Effector memory CD4-positive, alpha-beta T cell (primary cell): ENCODE results near the gene CEP19.
"Not testable (repeated sequence)": the region's sequence is repeated elsewhere in the genome, so short reads cannot be mapped to it uniquely, and the experiment has no call there.

Source experiments
- DNase-seq, 3 donors: peaks; one replicate each; pipeline ENCODE4 v3.0.0-alpha.2; 2020
- H3K27ac ChIP-seq: 2 replicates; pipeline ENCODE4 v1.7.0; 2013; ENCODE audit warnings: mild to moderate bottlenecking, low read length, moderate library complexity; ENCODE audit not compliant: insufficient read depth, poor library complexity, severe bottlenecking
- H3K27me3 ChIP-seq: replicated peaks from 2 replicates; pipeline ENCODE4 v1.7.0; 2013; ENCODE audit warnings: mild to moderate bottlenecking, low read length; ENCODE audit not compliant: insufficient read depth, control insufficient read depth, poor library complexity, severe bottlenecking
- H3K36me3 ChIP-seq: 2 replicates; pipeline ENCODE4 v1.7.0; 2013; ENCODE audit warnings: mild to moderate bottlenecking, low read length, moderate library complexity; ENCODE audit not compliant: control insufficient read depth, insufficient read depth
- H3K4me1 ChIP-seq: 2 replicates; pipeline ENCODE4 v1.7.0; 2013; ENCODE audit warnings: low read length, mild to moderate bottlenecking; ENCODE audit not compliant: control insufficient read depth, insufficient read depth, poor library complexity, severe bottlenecking
- H3K4me3 ChIP-seq: 2 replicates; pipeline ENCODE4 v1.7.0; 2013; ENCODE audit warnings: low read length, low read depth, mild to moderate bottlenecking; ENCODE audit not compliant: insufficient read depth, poor library complexity, severe bottlenecking
- H3K9me3 ChIP-seq: 2 replicates; pipeline ENCODE4 v1.7.0; 2013; ENCODE audit warnings: mild to moderate bottlenecking, low read length, moderate library complexity; ENCODE audit not compliant: control insufficient read depth
- total RNA-seq, 3 donors: gene quantifications; one replicate each; lab custom pipeline; 2026; lab: John Stamatoyannopoulos, UW

CEP19 gene, protein sequence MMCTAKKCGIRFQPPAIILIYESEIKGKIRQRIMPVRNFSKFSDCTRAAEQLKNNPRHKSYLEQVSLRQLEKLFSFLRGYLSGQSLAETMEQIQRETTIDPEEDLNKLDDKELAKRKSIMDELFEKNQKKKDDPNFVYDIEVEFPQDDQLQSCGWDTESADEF
- total RNA-seq: 3.5 to 6.6 (median 4.1) reads per million in 3 donors

DNA sequence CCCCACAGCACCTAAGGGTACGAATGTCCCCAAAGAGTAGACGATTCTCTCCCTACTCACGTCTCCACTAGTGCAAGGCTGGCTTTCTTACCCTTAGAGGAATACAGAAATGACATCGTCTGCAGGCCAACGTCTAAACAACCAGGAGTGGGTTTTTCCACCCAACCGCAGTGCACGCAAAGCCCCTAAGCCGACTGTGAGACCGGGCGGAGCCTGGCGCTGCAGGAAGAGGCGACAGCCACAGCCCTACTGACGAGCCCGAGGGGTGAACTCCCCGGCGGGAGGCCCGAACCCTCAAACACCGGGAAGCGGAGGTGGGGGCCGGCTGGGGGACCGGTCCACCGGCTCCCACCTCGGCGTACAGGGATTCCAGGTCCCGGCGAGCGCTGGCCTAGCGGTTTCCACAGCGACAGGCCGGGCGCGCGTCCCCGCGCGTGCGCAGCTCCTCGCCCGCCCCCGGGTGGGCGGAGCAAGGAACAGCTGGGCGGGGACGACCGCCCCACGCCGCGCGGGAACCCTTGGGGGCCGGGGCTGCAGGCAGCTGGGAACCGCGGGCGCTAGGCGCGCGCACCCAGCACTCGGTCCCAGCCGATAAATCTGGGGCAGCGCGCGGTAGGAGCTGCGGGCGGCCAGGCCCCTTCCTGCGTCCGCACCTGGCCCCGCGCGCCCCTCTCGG is at the start of gene CEP19, which contains the start of gene PIGX:
CEP19 (minus strand) TSS at position 413 of the 676 bp plus-strand sequence. CDS start 3,593 bp downstream, outside the sequence.
PIGX (plus strand) TSS at position 540 of the 676 bp plus-strand sequence.
- peak; percentile 88 to 95 (median 95) for DNase-seq
- H3K9me3 ChIP-seq: no peaks in the 10 kb centered on the region
- H3K27me3 ChIP-seq: no peaks in the 10 kb centered on the region
- peaks cover 12% of the 10 kb centered on the region for H3K4me1 ChIP-seq
- H3K36me3 ChIP-seq: no peaks in the 10 kb centered on the region
- H3K4me3 ChIP-seq: peak within 1 kb of the TSS; percentile 48
- peak within 1 kb of the TSS; percentile 98 for H3K27ac ChIP-seq

DNA sequence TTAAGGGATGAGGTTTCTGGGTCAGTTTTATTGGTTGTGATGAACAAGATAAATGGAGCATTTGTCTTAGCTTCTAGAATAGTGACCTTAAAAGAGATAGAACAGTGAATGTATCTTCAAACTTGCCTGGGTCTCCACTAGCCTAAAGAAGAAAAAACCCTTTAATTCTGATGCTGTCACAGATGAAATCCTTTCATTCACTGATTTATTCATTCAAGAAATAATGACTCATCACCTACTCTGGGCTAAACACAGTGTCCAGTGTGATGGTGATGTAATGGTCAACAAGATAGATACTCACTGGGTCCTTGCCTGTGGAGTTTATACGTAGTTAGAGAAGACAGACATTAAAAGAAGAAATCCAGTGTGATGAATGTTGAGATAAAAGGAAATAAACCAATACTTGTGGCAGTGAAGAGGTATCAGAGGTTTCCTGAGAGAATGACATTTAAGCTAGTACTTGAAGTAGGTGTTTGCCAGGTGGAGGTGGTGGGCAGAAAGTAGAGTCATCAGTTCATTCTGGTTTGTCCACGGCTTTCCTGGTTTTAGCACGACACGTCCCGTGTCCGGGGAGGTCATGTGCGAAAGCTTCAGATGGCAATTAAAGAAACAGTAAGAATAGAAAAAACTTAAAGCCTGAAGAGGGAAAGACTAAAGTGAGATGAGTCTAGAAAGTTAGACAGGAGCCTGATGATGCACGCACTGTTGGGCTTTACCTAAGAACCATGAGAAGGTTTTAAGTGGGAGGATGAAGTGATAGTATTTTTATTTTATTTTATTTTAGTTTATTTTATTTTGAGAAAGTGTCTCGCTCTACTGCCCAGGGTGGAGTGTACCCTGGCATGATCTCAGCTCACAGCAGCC is 46.1 kb upstream of the CEP19 start:
- Histone ChIP-seq H3K27me3 (no peaks in the 10 kb centered on the region), H3K4me1 (no peaks in the 10 kb centered on the region), H3K9me3 (peaks cover 19% of the 10 kb centered on the region), H3K36me3 (peaks cover 11% of the 10 kb centered on the region), H3K27ac (no peak overlapping the region), H3K4me3 (no peak overlapping the region)
- no peak for DNase-seq

DNA sequence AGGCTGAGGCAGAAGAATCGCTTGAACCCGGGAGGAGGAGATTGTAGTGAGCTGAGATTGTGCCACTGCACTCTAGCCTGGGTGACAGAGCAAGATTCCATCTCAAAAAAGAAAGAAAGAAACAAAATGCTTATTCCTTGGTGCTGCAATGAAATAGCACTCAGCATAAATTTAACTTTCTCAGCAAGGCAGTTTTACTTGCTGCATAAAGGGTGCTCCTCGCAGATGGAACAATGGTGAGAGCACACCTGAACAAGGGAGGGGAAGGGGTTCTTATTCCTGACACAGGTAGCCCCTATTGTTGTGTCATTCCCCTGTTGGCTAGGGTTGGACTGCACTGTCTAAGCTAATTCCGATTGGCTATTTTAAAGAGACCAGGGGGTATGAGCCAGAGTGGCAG is 44.7 kb upstream of the CEP19 start:
- Histone ChIP-seq H3K27ac (no peak overlapping the region), H3K9me3 (peaks cover 19% of the 10 kb centered on the region), H3K4me3 (no peak overlapping the region), H3K27me3 (no peaks in the 10 kb centered on the region), H3K4me1 (no peaks in the 10 kb centered on the region), H3K36me3 (peaks cover 11% of the 10 kb centered on the region)
- no peak for DNase-seq

DNA sequence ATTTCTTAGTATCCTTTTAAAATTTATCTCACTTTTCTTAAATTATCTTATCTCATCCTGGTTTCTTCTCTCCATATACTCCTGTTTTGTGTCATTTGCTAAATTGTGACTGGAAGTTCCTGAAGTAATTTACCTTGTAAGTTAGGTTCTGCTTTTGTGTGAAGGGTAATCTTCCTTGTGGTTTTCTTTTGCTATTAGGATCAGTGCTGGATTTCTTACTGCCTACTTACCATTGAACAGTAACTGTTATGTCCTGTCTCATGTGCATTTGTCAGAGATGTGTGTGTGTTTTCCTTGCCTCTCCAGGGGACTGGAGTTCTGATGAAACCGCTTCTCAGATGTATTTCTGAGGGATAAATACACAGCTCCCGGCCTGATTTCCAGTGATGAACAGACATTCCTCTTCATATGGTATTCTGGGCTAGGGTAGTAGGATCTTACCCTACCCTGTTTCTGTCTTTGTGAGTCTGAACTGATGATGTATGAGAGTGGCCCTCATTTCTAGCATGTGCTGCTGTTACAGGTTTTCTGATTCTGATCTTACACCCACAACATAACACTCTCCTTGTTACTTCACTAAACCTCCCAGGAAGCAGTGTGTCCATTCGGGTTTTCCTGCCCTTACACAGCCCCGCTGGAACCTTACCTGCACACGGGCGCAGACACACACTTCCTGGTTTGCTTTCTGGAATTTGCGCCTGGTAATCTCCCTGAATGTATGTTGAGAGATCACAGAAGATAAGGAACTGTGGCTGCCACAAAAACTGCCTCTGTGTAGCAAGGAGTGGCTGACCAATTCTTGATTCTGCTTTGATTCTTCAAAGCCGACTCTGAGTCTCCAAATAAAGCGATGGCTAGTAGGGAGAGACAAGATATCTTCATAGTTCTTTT is 42.3 kb upstream of the CEP19 start:
- Histone ChIP-seq H3K27ac (no peak overlapping the region), H3K9me3 (peaks cover 19% of the 10 kb centered on the region), H3K4me1 (no peaks in the 10 kb centered on the region), H3K36me3 (peaks cover 11% of the 10 kb centered on the region), H3K4me3 (no peak overlapping the region), H3K27me3 (no peaks in the 10 kb centered on the region)
- no peak for DNase-seq

DNA sequence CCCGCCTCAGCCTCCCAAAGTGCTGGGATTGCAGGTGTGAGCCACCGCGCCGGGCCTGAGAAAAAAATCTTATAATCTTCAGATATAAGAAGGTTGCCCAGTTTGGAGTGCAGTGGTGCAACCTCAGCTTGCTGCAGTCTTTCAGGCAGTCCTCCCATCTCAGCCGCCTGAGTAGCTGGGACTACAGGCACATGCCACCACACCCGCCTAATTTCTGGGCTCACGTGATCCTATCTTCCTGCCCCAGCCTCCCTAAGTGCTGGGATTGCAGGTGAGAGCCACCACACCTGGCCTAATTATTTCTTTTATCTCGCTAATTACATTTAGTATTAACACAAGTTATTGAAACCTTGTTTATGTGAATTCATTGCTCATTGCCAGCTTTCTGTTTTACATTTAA is 41.2 kb upstream of the CEP19 start:
- DNase-seq: no peak
- Histone ChIP-seq H3K27ac (no peak overlapping the region), H3K9me3 (peaks cover 19% of the 10 kb centered on the region), H3K36me3 (peaks cover 14% of the 10 kb centered on the region), H3K4me3 (no peak overlapping the region), H3K27me3 (no peaks in the 10 kb centered on the region), H3K4me1 (no peaks in the 10 kb centered on the region)

DNA sequence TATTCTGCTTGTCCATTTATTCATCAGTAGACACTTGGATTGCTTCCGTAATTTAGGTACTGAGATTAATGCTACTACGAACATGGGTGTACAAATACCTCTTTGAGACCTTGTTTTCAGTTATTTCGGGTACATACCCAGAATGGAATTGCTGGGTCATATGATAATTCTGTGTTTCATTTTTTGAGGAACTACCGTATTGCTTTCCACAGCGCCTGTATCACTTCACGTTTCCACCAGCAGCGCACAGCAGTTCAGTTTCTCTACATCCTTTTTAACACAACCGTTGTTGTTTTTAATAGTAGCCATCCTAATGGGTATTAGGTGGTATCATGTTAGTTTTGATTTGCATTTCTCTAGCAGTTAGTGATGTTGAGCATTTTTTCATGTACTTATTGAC is 37.1 kb upstream of the CEP19 start:
- Histone ChIP-seq H3K4me1 (no peaks in the 10 kb centered on the region), H3K27ac (no peak overlapping the region), H3K4me3 (no peak overlapping the region), H3K9me3 (no peaks in the 10 kb centered on the region), H3K27me3 (no peaks in the 10 kb centered on the region), H3K36me3 (peaks cover 7% of the 10 kb centered on the region)
- no peak for DNase-seq

DNA sequence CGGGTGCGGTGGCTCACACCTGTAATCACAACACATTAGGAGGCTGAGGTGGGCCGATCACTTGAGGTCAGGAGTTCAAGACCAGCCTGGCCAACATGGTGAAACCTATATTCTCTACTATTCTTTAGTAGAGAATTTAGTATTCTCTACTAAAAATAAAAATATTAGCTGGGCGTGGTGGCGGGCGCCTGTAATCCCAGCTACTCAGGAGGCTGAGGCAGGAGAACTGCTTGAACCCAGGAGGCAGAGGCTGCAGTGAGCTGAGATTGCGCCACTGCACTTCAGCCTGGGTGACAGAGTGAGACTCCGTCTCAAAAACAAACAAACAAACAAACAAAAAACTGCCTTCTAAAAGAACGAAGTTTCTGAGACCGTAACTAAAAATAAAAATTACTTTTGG is 31.5 kb upstream of the CEP19 start:
- H3K4me3 ChIP-seq, H3K36me3 ChIP-seq, H3K27me3 ChIP-seq, H3K9me3 ChIP-seq, H3K27ac ChIP-seq, DNase-seq: not testable (repeated sequence)
- peaks cover 16% of the 10 kb centered on the region for H3K4me1 ChIP-seq

DNA sequence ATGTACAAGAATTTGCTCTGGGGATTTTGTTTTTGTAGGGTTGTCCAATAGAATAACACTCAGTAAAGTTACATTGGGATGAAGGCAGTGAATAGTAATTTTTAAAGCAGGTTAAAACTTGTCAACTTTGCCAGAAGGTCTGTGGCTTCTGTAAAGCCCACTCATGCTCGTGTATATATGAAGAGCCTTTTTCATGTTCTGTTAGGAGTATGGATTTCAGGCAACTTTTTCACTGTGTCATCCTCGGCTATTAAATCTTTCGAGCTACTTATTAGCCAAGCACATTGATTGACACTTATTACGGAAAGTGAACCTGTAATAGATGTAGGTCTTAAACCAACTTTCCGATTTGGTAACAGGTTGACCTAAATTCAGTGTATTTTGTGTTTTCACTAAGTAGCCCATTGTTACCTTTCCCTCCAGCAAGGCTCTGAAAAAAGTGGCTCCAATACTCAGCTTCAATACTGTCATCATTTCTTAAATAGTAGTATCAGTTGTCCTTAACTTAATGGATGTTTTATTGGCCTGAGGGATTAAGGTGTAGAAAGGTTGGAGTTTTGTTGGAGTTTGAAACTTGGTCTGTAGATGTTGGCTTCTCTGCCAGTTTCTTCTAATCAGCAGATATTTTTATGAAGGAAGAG is 29.3 kb upstream of the CEP19 start:
- no peaks in the 10 kb centered on the region for H3K9me3 ChIP-seq
- peaks cover 16% of the 10 kb centered on the region for H3K4me1 ChIP-seq
- H3K27ac ChIP-seq: peak overlapping the region; percentile 94
- DNase-seq: no peak
- H3K4me3 ChIP-seq: peak overlapping the region; percentile 96
- no peaks in the 10 kb centered on the region for H3K27me3 ChIP-seq
- no peaks in the 10 kb centered on the region for H3K36me3 ChIP-seq
